Esophagus squamous epithelium (tissue), 5 donors: ENCODE measurements around the gene SH3RF1. TPM values are rescaled to one million over a fixed set of nuclear protein-coding genes. Genes with fewer than 3 reads are reported as not detected.
A peak's percentile ranks its signal among the peaks of the same experiment; 100 is the strongest.

Source experiments
- DNase-seq: peaks from one replicate; lab custom pipeline; 2025; lab: John Stamatoyannopoulos, UW
- H3K27ac ChIP-seq, 4 donors: fragments of 200-600 bp; sonication (generic); one replicate each; pipeline ENCODE4 v1.5.1; 2016 to 2019; ENCODE audit warnings: mild to moderate bottlenecking in 1 of 4
- H3K27me3 ChIP-seq, 4 donors: fragments of 200-600 bp; sonication (generic); 1 replicate in 3 of 4; 2 replicates in 1 of 4; pipeline versions ENCODE4 v1.5.1 to v1.6.0; 2017 to 2021; ENCODE audit warnings: antibody characterized with exemption in 1 of 4
- H3K36me3 ChIP-seq, 3 donors: fragments of 200-600 bp; sonication (generic); one replicate each; pipeline ENCODE4 v1.5.1; 2016 to 2019
- H3K4me1 ChIP-seq, 3 donors: fragments of 200-600 bp; sonication (generic); one replicate each; pipeline ENCODE4 v1.5.1; 2017 to 2019
- H3K4me3 ChIP-seq, 4 donors: fragments of 200-600 bp; sonication (generic); 1 replicate in 3 of 4; 2 replicates in 1 of 4; pipeline ENCODE4 v1.5.1; 2016 to 2019; ENCODE audit warnings: mild to moderate bottlenecking in 2 of 4, moderate library complexity in 1 of 4
- H3K9me3 ChIP-seq, 3 donors: fragments of 200-600 bp; sonication (generic); one replicate each; pipeline ENCODE4 v1.5.1; 2016 to 2019
- CTCF ChIP-seq, 6 experiments: fragments of 450-650 bp in 4 of 6; fragments of 200-600 bp in 2 of 6; sonication (generic) in 2 of 6; IDR thresholded peaks; one replicate each; pipeline ENCODE4 v1.5.1; 2016 to 2019; ENCODE audit warnings: antibody characterized with exemption in 6 of 6, mild to moderate bottlenecking in 4 of 6, moderate library complexity in 4 of 6
- POLR2A ChIP-seq, 4 donors: fragments of 450-650 bp; IDR thresholded peaks; one replicate each; pipeline ENCODE4 v1.6.1; 2017; ENCODE audit warnings: antibody characterized with exemption in 4 of 4, mild to moderate bottlenecking in 4 of 4, moderate library complexity in 3 of 4
- WGBS, 2 donors: methylation state at CpG; one replicate each; pipeline ENCODE4 v1.1.5; 2018; 5-methylcytosine and 5-hydroxymethylcytosine counted together
- intact Hi-C: fragments of 100-400 bp; cut with DNase I; formaldehyde crosslinking; loops from one replicate; pipeline ENCODE4 v1.15.0; 2022
- total RNA-seq, 4 donors: library from RNA; depleted of rRNA; stranded (reverse); fragments of >200 nt; gene quantifications; one replicate each; pipeline ENCODE4 v1.1.0, GENCODE V29; 2016
- donor health status: DM: yes; HTN: yes; CAD: no.

Gene SH3RF1
- total RNA-seq, 4 donors from 2014 or later: 3.9 to 9.3 (median 5.7) TPM

- intact Hi-C loops: no loop called here
- Histone ChIP-seq H3K36me3 (no peaks in the 10 kb centered on the region), H3K4me1 (peaks cover 4 to 62% (median 5%) of the 10 kb centered on the region in 3 donors), H3K9me3 (no peaks in the 10 kb centered on the region), H3K4me3 (no peak overlapping the region), H3K27ac (peak overlapping the region; percentile 16 to 72 (median 30)), H3K27me3 (no peaks in the 10 kb centered on the region)
- no peak for TF ChIP-seq POLR2A (IDR thresholded peaks at IDR 0.05)
- TF ChIP-seq CTCF (IDR thresholded peaks at IDR 0.05): no peak
- 54 to 55% methylated on average over 4 of the region's 4 CpGs for WGBS, 2 donors
- no peak for DNase-seq
Observed at GRCh38 chr4:169231647-169232262, 39.0 kb downstream of the SH3RF1 start.

GRCh38 chr4:169229571-169230028, 41.2 kb downstream of the SH3RF1 start:
- TF ChIP-seq POLR2A (IDR thresholded peaks at IDR 0.05): no peak
- TF ChIP-seq CTCF (IDR thresholded peaks at IDR 0.05): no peak
- no peaks in the 10 kb centered on the region for H3K27me3 ChIP-seq
- 8 to 31% methylated on average over 4 to 6 of the region's 6 CpGs for WGBS, 2 donors
- DNase-seq: no peak
- no peak overlapping the region for H3K4me3 ChIP-seq
- intact Hi-C loops: no loop called here
- H3K36me3 ChIP-seq: no peaks in the 10 kb centered on the region
- no peaks in the 10 kb centered on the region for H3K9me3 ChIP-seq
- peak overlapping the region in 2 of 4 donors; percentile 28 to 41 for H3K27ac ChIP-seq
- H3K4me1 ChIP-seq: peaks cover 5 to 62% (median 11%) of the 10 kb centered on the region in 3 donors

- intact Hi-C loops: no loop called here
- WGBS, 2 donors: 92 to 100% methylated on average over 1 of the region's 1 CpG
- Histone ChIP-seq H3K27me3 (no peaks in the 10 kb centered on the region), H3K4me1 (peaks cover 0 to 56% (median 12%) of the 10 kb centered on the region in 3 donors), H3K27ac (no peak overlapping the region), H3K9me3 (no peaks in the 10 kb centered on the region), H3K36me3 (no peaks in the 10 kb centered on the region), H3K4me3 (no peak overlapping the region)
- no peak for DNase-seq
- no peak for TF ChIP-seq CTCF (IDR thresholded peaks at IDR 0.05)
- no peak for TF ChIP-seq POLR2A (IDR thresholded peaks at IDR 0.05)
Observed at GRCh38 chr4:169228076-169228475, 42.7 kb downstream of the SH3RF1 start.

GRCh38 chr4:169226565-169226964, 44.2 kb downstream of the SH3RF1 start:
- no peaks in the 10 kb centered on the region for H3K36me3 ChIP-seq
- peaks cover 0 to 45% (median 12%) of the 10 kb centered on the region in 3 donors for H3K4me1 ChIP-seq
- H3K9me3 ChIP-seq: no peaks in the 10 kb centered on the region
- no peaks in the 10 kb centered on the region for H3K27me3 ChIP-seq
- no peak for DNase-seq
- no peak for TF ChIP-seq POLR2A (IDR thresholded peaks at IDR 0.05)
- intact Hi-C loops: no loop called here
- peak overlapping the region in 1 of 4 donors; percentile 23 for H3K27ac ChIP-seq
- no peak overlapping the region for H3K4me3 ChIP-seq

GRCh38 chr4:169225812-169226211, 44.9 kb downstream of the SH3RF1 start:
- intact Hi-C loops: no loop called here
- peaks cover 0 to 40% (median 12%) of the 10 kb centered on the region in 3 donors for H3K4me1 ChIP-seq
- H3K27ac ChIP-seq: peak overlapping the region in 3 of 4 donors; percentile 53 to 59 (median 54)
- H3K27me3 ChIP-seq: no peaks in the 10 kb centered on the region
- TF ChIP-seq POLR2A (IDR thresholded peaks at IDR 0.05) (no peak), CTCF (IDR thresholded peaks at IDR 0.05) (no peak)
- 17 to 18% methylated on average over 2 of the region's 2 CpGs for WGBS, 2 donors
- no peaks in the 10 kb centered on the region for H3K36me3 ChIP-seq
- no peaks in the 10 kb centered on the region for H3K9me3 ChIP-seq
- no peak overlapping the region for H3K4me3 ChIP-seq
- no peak for DNase-seq
